Stimulated activated CD8-positive, alpha-beta memory T cell treated with anti-CD3 and anti-CD28 coated beads, Interleukin-12 subunit alpha, Interleukin-12 subunit beta, amount 100 ng/mL, for 1 hour (primary cell): ENCODE measurements around the gene IFT122.
"Not testable (repeated sequence)": the region's sequence is repeated elsewhere in the genome, so short reads cannot be mapped to it uniquely, and the experiment has no call there.

ENCODE experiments used
- DNase-seq: peaks from one replicate; pipeline ENCODE4 v3.0.0-alpha.2; 2020; ENCODE audit warnings: low read depth

The IFT122 gene

GRCh38 chr3:129474984-129475804, 35.2 kb downstream of the IFT122 start:
- DNase-seq = no peak

- no peak for DNase-seq
Measured at GRCh38 chr3:129475863-129476262, 35.8 kb downstream of the IFT122 start.

GRCh38 chr3:129476586-129476985, 36.6 kb downstream of the IFT122 start:
- no peak for DNase-seq

GRCh38 chr3:129481225-129481765, 41.3 kb downstream of the IFT122 start:
- DNase-seq = not testable (repeated sequence)

GRCh38 chr3:129481766-129482332, 41.8 kb downstream of the IFT122 start:
- no peak for DNase-seq

GRCh38 chr3:129482721-129483120, 42.7 kb downstream of the IFT122 start:
- no peak for DNase-seq

- DNase-seq = no peak
Measured at GRCh38 chr3:129483870-129484269, 43.8 kb downstream of the IFT122 start.

GRCh38 chr3:129485146-129485545, 45.1 kb downstream of the IFT122 start:
- not testable (repeated sequence) for DNase-seq

GRCh38 chr3:129485721-129486663, 46.0 kb downstream of the IFT122 start:
- no peak for DNase-seq

GRCh38 chr3:129486664-129487035, 46.6 kb downstream of the IFT122 start:
- no peak for DNase-seq

- no peak for DNase-seq
Measured at GRCh38 chr3:129487183-129487867, 47.3 kb downstream of the IFT122 start.

GRCh38 chr3:129487868-129488335, 47.9 kb downstream of the IFT122 start:
- DNase-seq = not testable (repeated sequence)

- not testable (repeated sequence) for DNase-seq
Measured at GRCh38 chr3:129489258-129489657, 49.2 kb downstream of the IFT122 start.

GRCh38 chr3:129490273-129490675, 50.2 kb downstream of the IFT122 start:
- DNase-seq = peak; percentile 16

- not testable (repeated sequence) for DNase-seq
Measured at GRCh38 chr3:129491077-129491476, 51.1 kb downstream of the IFT122 start.

- DNase-seq = no peak
Measured at GRCh38 chr3:129491794-129492193, 51.8 kb downstream of the IFT122 start.

- DNase-seq = no peak
Measured at GRCh38 chr3:129492691-129493090, 52.7 kb downstream of the IFT122 start.

GRCh38 chr3:129493206-129493605, 53.2 kb downstream of the IFT122 start:
- DNase-seq = no peak

- not testable (repeated sequence) for DNase-seq
Measured at GRCh38 chr3:129494499-129494898, 54.5 kb downstream of the IFT122 start.

GRCh38 chr3:129495006-129495639, 55.1 kb downstream of the IFT122 start:
- DNase-seq = not testable (repeated sequence)

GRCh38 chr3:129497876-129498275, 57.9 kb downstream of the IFT122 start:
- not testable (repeated sequence) for DNase-seq
